Measurements from ENCODE around the gene TECTB. TPM values are rescaled to one million over a fixed set of nuclear protein-coding genes. Genes with fewer than 3 reads are reported as not detected.

TECTB gene
- total and polyA plus RNA-seq, 4 donors = not detected

DNA sequence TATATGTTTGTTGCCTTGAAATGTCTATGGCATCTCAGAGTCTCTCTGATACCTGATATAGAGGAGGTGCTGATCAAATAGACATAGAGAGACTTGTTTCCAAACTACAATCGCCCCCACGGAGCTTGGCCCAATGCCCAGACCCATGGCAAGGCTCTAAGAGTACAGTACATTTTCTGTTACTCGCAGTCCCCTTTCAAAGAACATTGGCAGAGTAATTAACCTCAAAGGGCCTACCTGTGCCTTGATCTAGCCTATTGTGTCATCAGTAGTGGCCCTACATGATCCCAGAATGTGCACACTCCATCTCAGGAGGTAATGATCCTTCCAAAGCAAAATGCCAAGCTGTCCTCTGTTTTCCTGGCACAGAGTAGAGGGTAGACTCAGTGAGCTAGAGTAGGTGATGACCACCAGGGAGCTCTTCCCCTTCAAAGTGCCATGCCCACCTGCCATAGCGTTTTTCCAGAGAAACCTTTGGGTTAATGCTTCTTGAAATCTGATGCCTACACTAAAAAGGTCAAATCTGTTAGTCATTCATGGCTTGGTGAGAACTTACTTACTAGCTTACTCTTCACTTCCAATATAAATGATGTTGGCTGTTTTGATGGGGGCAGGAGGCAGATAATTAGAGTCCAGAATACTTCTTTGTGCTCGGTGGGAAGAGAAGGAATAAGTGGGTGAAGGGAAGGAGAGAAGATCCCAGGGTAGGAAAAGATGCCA lies 49.5 kb downstream of the TECTB start:
- DNase-seq = no peak
- Histone ChIP-seq H3K4me1 (ENCODE audit: control insufficient read depth in 1 of 2, insufficient read depth in 2 of 2, low read length in 2 of 2) (no peaks in the 10 kb centered on the region), H3K27me3 (ENCODE audit: control insufficient read depth in 1 of 2, insufficient read depth in 2 of 2, low read length in 1 of 2) (no peaks in the 10 kb centered on the region), H3K4me3 (ENCODE audit: low read length in 2 of 2) (no peak overlapping the region), H3K27ac (ENCODE audit: low read depth in 1 of 2, low read length in 2 of 2) (no peak overlapping the region), H3K36me3 (ENCODE audit: control insufficient read depth in 1 of 2, insufficient read depth in 2 of 2, low read length in 1 of 2) (no peaks in the 10 kb centered on the region), H3K9me3 (ENCODE audit: control insufficient read depth, low read length) (no peaks in the 10 kb centered on the region)
- intact Hi-C loops (cut with DNase I) = no loop called here
- 45 to 48% methylated on average over 5 of the region's 5 CpGs for whole genome bisulfite sequencing, 2 donors
- no peak for ATAC-seq (ENCODE audit: low FRiP score)

DNA sequence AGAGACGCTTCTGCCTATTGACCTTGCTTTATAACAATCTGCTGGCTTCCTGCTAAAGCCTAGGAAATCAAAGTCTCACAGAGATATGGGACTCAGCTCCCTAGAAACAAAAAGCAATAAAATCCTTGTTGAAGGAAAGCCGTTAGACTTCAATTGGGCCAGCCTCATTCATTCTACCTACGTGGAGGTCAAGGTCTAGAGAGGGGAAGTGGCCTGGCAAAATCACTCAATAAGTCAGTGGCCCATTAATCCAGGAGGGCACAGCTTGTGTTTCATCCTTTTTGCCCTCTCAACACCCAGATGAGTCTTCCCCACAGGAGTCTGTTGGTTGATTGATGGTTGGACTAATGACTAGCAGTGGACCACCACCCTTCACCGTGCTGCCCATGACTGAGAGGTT lies 50.3 kb downstream of the TECTB start:
- no peaks in the 10 kb centered on the region for H3K27me3 ChIP-seq (ENCODE audit: control insufficient read depth in 1 of 2, insufficient read depth in 2 of 2, low read length in 1 of 2)
- no peak for ATAC-seq (ENCODE audit: low FRiP score)
- no peaks in the 10 kb centered on the region for H3K4me1 ChIP-seq (ENCODE audit: control insufficient read depth in 1 of 2, insufficient read depth in 2 of 2, low read length in 2 of 2)
- no peaks in the 10 kb centered on the region for H3K9me3 ChIP-seq (ENCODE audit: control insufficient read depth, low read length)
- no peak for DNase-seq
- H3K4me3 ChIP-seq (ENCODE audit: low read length in 2 of 2) = no peak overlapping the region
- no peak overlapping the region for H3K27ac ChIP-seq (ENCODE audit: low read depth in 1 of 2, low read length in 2 of 2)
- intact Hi-C loops (cut with DNase I) = no loop called here
- H3K36me3 ChIP-seq (ENCODE audit: control insufficient read depth in 1 of 2, insufficient read depth in 2 of 2, low read length in 1 of 2) = no peaks in the 10 kb centered on the region
- WGBS, 2 donors = 78 to 86% methylated on average over 4 of the region's 4 CpGs

DNA sequence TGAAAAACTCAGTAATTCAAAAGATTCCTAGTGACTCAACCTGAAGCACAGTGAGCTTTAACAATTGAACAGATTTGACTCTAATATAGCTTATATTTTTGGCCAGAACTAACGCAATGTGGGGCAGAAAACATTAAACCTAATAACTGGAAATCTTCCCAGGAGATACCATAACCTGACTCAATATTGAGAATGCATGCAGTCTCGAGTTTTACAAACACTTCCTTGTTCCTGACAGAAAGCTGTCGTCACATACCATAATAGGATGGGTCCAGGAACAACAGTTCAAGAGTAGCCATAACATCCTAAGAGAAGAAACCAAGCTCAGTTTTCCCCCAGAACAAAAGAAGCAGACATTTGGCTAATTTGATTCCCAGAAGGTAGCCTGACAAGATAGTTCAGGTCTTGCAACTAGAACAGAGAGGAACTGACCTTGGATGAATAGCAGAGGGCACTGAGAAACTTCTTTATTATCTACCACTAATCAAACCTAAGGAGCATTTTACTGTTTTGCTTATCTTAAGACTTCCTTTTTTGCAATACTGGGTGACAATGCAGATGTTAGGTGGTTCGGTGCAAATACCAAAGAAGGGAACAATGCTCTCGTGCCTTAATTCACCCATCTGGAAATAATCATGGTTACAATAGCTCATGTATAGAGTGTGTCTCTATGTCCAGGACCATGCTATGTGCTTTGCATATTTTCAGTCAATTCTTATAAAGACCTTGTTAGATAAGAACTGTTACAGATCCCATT lies 52.1 kb downstream of the TECTB start:
- H3K4me1 ChIP-seq (ENCODE audit: control insufficient read depth in 1 of 2, insufficient read depth in 2 of 2, low read length in 2 of 2) = no peaks in the 10 kb centered on the region
- intact Hi-C loops (cut with DNase I) = no loop called here
- no peak for ATAC-seq (ENCODE audit: low FRiP score)

DNA sequence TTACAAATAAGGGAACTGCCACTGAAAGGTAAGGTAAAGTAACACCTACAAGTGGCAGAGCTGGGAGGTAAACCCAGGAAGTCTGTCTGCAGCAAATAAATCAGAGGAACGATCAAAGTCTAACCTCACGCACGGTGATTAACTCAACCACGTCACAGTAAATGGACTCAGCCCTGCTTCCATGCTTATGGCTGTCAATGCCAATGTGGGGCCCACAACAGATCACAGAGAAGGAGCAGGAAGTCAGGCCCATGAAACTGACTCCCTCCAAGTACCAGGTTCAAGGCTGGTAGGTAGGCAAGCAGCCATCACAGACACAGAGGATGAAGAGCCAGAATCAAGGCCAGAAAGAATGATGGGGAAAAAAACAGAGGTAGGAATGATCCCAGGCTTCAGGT lies 52.7 kb downstream of the TECTB start:
- no peaks in the 10 kb centered on the region for H3K27me3 ChIP-seq (ENCODE audit: control insufficient read depth in 1 of 2, insufficient read depth in 2 of 2, low read length in 1 of 2)
- no peaks in the 10 kb centered on the region for H3K36me3 ChIP-seq (ENCODE audit: control insufficient read depth in 1 of 2, insufficient read depth in 2 of 2, low read length in 1 of 2)
- WGBS, 2 donors = 64 to 72% methylated on average over 4 of the region's 4 CpGs
- no peak for ATAC-seq (ENCODE audit: low FRiP score)
- H3K4me3 ChIP-seq (ENCODE audit: low read length in 2 of 2) = no peak overlapping the region
- intact Hi-C loops (cut with DNase I) = no loop called here
- no peaks in the 10 kb centered on the region for H3K9me3 ChIP-seq (ENCODE audit: control insufficient read depth, low read length)
- H3K27ac ChIP-seq (ENCODE audit: low read depth in 1 of 2, low read length in 2 of 2) = no peak overlapping the region
- DNase-seq = no peak
- H3K4me1 ChIP-seq (ENCODE audit: control insufficient read depth in 1 of 2, insufficient read depth in 2 of 2, low read length in 2 of 2) = no peaks in the 10 kb centered on the region

More for the DNA sequence above, 52.1 kb downstream of the TECTB start:
- DNase-seq = no peak
- H3K4me3 ChIP-seq (ENCODE audit: low read length in 2 of 2) = no peak overlapping the region
- no peak overlapping the region for H3K27ac ChIP-seq (ENCODE audit: low read depth in 1 of 2, low read length in 2 of 2)
- 44 to 48% methylated on average over 5 of the region's 5 CpGs for WGBS, 2 donors
- no peaks in the 10 kb centered on the region for H3K27me3 ChIP-seq (ENCODE audit: control insufficient read depth in 1 of 2, insufficient read depth in 2 of 2, low read length in 1 of 2)
- H3K9me3 ChIP-seq (ENCODE audit: control insufficient read depth, low read length) = no peaks in the 10 kb centered on the region
- H3K36me3 ChIP-seq (ENCODE audit: control insufficient read depth in 1 of 2, insufficient read depth in 2 of 2, low read length in 1 of 2) = no peaks in the 10 kb centered on the region

DNA sequence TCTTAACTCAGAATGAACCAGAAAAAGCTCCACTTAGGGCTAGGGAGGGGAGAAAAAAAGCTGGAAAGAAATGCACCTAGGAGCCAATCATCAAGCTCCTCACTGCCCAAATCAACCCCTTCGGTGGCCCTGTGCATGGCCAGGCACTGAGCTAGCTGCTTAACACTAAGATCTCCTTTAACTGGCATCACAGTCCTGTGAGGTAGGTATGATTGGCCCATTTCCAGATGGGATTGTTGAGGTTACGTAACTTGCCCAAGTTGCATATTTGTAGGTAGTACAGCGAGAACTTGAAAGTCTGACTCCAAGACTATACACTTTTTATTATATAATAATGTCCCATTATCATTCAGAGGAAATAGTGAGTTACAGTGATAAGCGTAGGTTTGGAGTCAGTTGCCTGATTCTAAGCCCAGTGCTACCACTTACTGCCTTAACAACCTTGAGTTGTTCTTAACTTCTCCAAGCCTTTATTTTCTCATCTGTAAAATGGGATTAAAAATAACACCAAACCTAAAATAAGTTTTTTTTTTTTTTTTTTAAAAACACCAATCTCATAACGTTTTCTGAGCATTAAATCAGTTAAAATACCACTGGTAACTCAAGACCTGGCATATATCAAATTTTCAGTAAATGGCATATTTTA lies 53.5 kb downstream of the TECTB start:
- no peaks in the 10 kb centered on the region for H3K27me3 ChIP-seq (ENCODE audit: control insufficient read depth in 1 of 2, insufficient read depth in 2 of 2, low read length in 1 of 2)
- intact Hi-C loops (cut with DNase I) = no loop called here
- ATAC-seq (ENCODE audit: low FRiP score) (no peak), DNase-seq (no peak)
- 40 to 47% methylated on average over 5 of the region's 5 CpGs for WGBS, 2 donors
- H3K4me3 ChIP-seq (ENCODE audit: low read length in 2 of 2) = no peak overlapping the region
- no peaks in the 10 kb centered on the region for H3K9me3 ChIP-seq (ENCODE audit: control insufficient read depth, low read length)
- H3K27ac ChIP-seq (ENCODE audit: low read depth in 1 of 2, low read length in 2 of 2) = no peak overlapping the region
- H3K36me3 ChIP-seq (ENCODE audit: control insufficient read depth in 1 of 2, insufficient read depth in 2 of 2, low read length in 1 of 2) = no peaks in the 10 kb centered on the region
- H3K4me1 ChIP-seq (ENCODE audit: control insufficient read depth in 1 of 2, insufficient read depth in 2 of 2, low read length in 2 of 2) = no peaks in the 10 kb centered on the region

DNA sequence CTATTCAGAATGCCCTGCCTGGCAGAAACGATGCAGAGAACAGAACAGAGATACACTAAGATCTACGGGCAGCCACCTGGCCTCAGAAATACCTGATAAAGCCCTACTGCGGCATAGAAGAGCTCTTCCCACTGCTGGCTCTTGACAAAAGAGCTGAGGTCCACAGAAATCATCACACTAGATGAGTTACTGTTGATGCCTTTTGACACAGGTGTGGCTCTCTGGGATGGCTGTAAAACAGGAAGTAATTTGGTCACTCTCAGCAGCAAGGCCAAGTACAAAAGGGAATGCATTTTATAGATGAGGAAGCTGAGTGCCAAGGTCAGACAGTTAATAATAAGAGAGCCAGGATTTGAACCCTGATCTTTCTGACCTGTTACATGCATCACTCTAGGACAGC lies 55.8 kb downstream of the TECTB start:
- H3K4me3 ChIP-seq (ENCODE audit: low read length in 2 of 2) = no peak overlapping the region

DNA sequence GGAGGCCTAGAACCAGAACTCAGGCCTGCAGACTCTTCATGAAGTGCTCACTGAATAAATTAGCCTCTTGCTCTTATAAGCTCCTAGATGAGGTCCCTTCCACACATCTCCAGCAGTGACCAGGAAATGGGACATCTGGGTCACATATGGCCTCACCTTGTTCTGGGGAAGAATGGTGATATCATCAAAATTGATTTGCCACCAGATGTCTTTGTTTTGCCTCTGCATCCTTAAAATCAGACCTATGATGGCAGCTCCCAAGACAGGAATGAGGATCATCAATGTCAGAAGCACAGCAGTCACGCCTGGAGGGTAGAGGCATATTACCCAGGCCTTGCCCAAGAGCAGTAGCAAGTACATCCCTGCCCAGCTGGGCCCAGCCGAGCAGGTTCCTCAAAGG lies 57.4 kb downstream of the TECTB start:
- no peak overlapping the region for H3K4me3 ChIP-seq (ENCODE audit: low read length in 2 of 2)
- H3K9me3 ChIP-seq (ENCODE audit: control insufficient read depth, low read length) = no peaks in the 10 kb centered on the region
- intact Hi-C loops (cut with DNase I) = no loop called here
- 85 to 90% methylated on average over 2 of the region's 2 CpGs for WGBS, 2 donors
- no peak overlapping the region for H3K27ac ChIP-seq (ENCODE audit: low read depth in 1 of 2, low read length in 2 of 2)
- no peaks in the 10 kb centered on the region for H3K27me3 ChIP-seq (ENCODE audit: control insufficient read depth in 1 of 2, insufficient read depth in 2 of 2, low read length in 1 of 2)
- no peak for ATAC-seq (ENCODE audit: low FRiP score)
- no peaks in the 10 kb centered on the region for H3K36me3 ChIP-seq (ENCODE audit: control insufficient read depth in 1 of 2, insufficient read depth in 2 of 2, low read length in 1 of 2)
- H3K4me1 ChIP-seq (ENCODE audit: control insufficient read depth in 1 of 2, insufficient read depth in 2 of 2, low read length in 2 of 2) = no peaks in the 10 kb centered on the region
- DNase-seq = no peak

More for the DNA sequence above, 55.8 kb downstream of the TECTB start:
- WGBS, 2 donors = 83 to 87% methylated on average over 3 of the region's 3 CpGs
- intact Hi-C loops (cut with DNase I) = no loop called here
- Histone ChIP-seq H3K27ac (ENCODE audit: low read depth in 1 of 2, low read length in 2 of 2) (no peak overlapping the region), H3K4me1 (ENCODE audit: control insufficient read depth in 1 of 2, insufficient read depth in 2 of 2, low read length in 2 of 2) (no peaks in the 10 kb centered on the region), H3K36me3 (ENCODE audit: control insufficient read depth in 1 of 2, insufficient read depth in 2 of 2, low read length in 1 of 2) (no peaks in the 10 kb centered on the region), H3K9me3 (ENCODE audit: control insufficient read depth, low read length) (no peaks in the 10 kb centered on the region), H3K27me3 (ENCODE audit: control insufficient read depth in 1 of 2, insufficient read depth in 2 of 2, low read length in 1 of 2) (no peaks in the 10 kb centered on the region)
- DNase-seq = no peak
- no peak for ATAC-seq (ENCODE audit: low FRiP score)

DNA sequence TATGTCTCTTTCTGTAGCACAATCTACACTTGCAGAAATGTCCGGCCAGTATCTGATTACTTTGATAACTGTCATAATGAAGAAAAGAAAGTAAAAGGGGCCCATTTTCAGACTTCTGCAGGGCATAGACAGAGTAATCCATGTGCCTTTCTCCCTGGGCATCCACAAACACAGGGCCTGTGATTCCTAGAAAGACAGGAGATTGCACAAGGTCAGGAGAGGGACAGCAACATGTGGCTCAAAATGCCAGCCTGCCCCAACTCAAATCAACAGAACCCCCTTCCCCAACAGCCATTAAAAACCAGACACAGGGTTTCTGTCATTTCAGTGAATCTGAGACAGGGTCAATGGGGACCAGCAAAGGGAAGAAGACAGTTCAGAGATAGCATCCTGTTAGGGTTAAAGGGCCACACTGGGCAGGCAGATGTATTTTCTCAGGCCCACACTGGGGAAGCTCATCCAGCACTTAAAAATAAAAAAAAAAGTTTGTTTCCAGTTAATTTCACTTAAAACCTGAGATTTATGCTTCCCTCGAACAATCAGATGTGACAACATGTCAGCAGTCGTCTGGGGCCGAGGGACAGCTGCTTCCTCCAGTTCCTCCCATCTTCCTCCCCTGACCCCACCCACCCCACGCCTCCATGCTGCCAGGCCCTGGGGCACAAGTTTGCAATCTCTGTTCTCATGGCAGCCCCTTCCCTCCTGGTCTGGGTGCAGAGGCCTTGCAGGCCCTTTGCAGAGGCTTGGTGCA lies 60.0 kb downstream of the TECTB start:
- DNase-seq = no peak
- no peaks in the 10 kb centered on the region for H3K9me3 ChIP-seq (ENCODE audit: control insufficient read depth, low read length)
- no peaks in the 10 kb centered on the region for H3K27me3 ChIP-seq (ENCODE audit: control insufficient read depth in 1 of 2, insufficient read depth in 2 of 2, low read length in 1 of 2)
- WGBS, 2 donors = 79 to 80% methylated on average over 5 of the region's 5 CpGs
- no peak overlapping the region for H3K27ac ChIP-seq (ENCODE audit: low read depth in 1 of 2, low read length in 2 of 2)
- no peak for ATAC-seq (ENCODE audit: low FRiP score)
- H3K36me3 ChIP-seq (ENCODE audit: control insufficient read depth in 1 of 2, insufficient read depth in 2 of 2, low read length in 1 of 2) = no peaks in the 10 kb centered on the region
- no peak overlapping the region for H3K4me3 ChIP-seq (ENCODE audit: low read length in 2 of 2)
- intact Hi-C loops (cut with DNase I) = no loop called here
- no peaks in the 10 kb centered on the region for H3K4me1 ChIP-seq (ENCODE audit: control insufficient read depth in 1 of 2, insufficient read depth in 2 of 2, low read length in 2 of 2)
